Measurements from ENCODE around the gene NR1D1. TPM values are rescaled to one million over a fixed set of nuclear protein-coding genes. Genes with fewer than 3 reads are reported as not detected.

NR1D1 gene
- total and polyA plus RNA-seq, 2 of the 13 experiments (the other 11 are each of a cell fraction or from before 2014, with no cell fraction given) = 2.1 to 2.7 TPM

GRCh38 chr17:40097931-40098845 is 2.2 kb downstream of the NR1D1 start (continued):
- peak; percentile 29 for TF ChIP-seq ZNF407 (CRISPR knock-in tag; IDR thresholded peaks at IDR 0.05; ENCODE audit: not compliant biosample characterization)
- peak; percentile 91 for TF ChIP-seq NFKB2 (CRISPR knock-in tag; IDR thresholded peaks at IDR 0.05; ENCODE audit: borderline replicate concordance)
- TF ChIP-seq ZSCAN31 (CRISPR knock-in tag; IDR thresholded peaks at IDR 0.05; ENCODE audit: low read depth) = no peak; the same call in 1 of the 2 replicates
- TF ChIP-seq NCOR1 (IDR thresholded peaks at IDR 0.05; ENCODE audit: borderline replicate concordance, low read length) = peak; percentile 92
- TF ChIP-seq CCAR2 (optimal IDR thresholded peaks at IDR 0.05; ENCODE audit: low read depth, low read length) = no peak
- TF ChIP-seq PITX1 (CRISPR knock-in tag; IDR thresholded peaks at IDR 0.05) = peak; percentile 94
- TF ChIP-seq GABPB1 (CRISPR knock-in tag; IDR thresholded peaks at IDR 0.05) = peak; percentile 57; the same call in 1 of the 2 replicates
- peak; percentile 73; the same call in 1 of the 2 replicates for TF ChIP-seq ZNF430 (CRISPR knock-in tag; IDR thresholded peaks at IDR 0.05)
- peak; percentile 87 for TF ChIP-seq BCL6 (CRISPR knock-in tag; IDR thresholded peaks at IDR 0.05)
- peak; percentile 74 for TF ChIP-seq SSRP1 (CRISPR knock-in tag; IDR thresholded peaks at IDR 0.05)
- TF ChIP-seq GPBP1L1 (CRISPR knock-in tag; IDR thresholded peaks at IDR 0.05) = no peak
- TF ChIP-seq ZSCAN20 (CRISPR knock-in tag; IDR thresholded peaks at IDR 0.05; ENCODE audit: borderline replicate concordance) = no peak
- TF ChIP-seq NPAS2 (CRISPR knock-in tag; IDR thresholded peaks at IDR 0.05; ENCODE audit: borderline replicate concordance) = peak; percentile 75; the same call in 1 of the 2 replicates
- TF ChIP-seq NBN (conservative IDR thresholded peaks at IDR 0.05) = no peak
- peak; percentile 87 for TF ChIP-seq ZNF644 (CRISPR knock-in tag; IDR thresholded peaks at IDR 0.05; ENCODE audit: low read depth)
- TF ChIP-seq ZNF724P (CRISPR knock-in tag; IDR thresholded peaks at IDR 0.05; ENCODE audit: borderline replicate concordance) = peak; percentile 96; the same call in 1 of the 2 replicates
- peak; percentile 3; the same call in 1 of the 2 replicates for TF ChIP-seq SMC3 (IDR thresholded peaks at IDR 0.05; ENCODE audit: low read length)
- TF ChIP-seq ZNF317 (CRISPR knock-in tag; IDR thresholded peaks at IDR 0.05) = peak; percentile 93
- peak; percentile 96 for TF ChIP-seq MXD1 (CRISPR knock-in tag; IDR thresholded peaks at IDR 0.05)
- peak; percentile 57; the same call in 1 of the 2 replicates for TF ChIP-seq ZNF709 (CRISPR knock-in tag; IDR thresholded peaks at IDR 0.05)
